ENCODE measurements around the gene BCR. TPM values are rescaled to one million over a fixed set of nuclear protein-coding genes. Genes with fewer than 3 reads are reported as not detected.
A peak's percentile ranks its signal among the peaks of the same experiment; 100 is the strongest.

BCR gene
- total RNA-seq, 2 experiments from 2014 or later: 30.4 to 32.0 TPM

DNA sequence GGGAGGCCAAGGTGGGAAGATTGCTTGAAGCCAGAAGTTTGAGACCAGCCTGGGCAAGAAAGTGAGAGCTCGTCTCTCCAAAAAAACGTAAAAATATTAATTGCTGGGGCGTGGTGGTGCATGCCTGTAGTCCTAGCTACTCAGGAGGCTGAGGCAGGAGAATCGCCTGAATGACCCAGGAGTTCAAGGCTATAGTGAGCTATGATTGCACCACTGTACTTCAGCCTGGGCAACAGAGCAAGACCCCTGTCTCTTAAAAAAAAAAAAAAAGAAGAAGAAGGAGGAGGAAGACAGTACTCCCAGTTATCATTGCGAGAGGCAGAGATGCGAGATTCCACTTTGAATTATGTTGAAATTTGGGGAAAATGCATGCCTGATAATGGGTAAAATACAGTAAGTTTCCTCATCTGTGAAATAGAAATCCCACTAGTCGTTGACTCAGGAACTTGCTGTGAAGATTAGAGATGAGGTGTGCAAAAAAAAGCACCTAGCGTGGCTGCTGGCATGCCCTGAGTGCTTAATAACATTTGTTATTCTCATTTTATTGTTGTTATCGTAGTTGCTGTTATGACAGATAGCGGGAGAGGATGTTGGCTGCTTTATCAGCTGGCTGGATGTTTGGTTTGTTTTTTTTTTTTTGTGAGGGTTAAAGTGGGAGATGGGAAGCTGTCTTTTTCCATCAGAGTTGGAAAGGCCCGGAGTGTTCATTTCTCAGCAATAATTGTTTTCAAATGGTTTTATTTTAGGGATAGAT lies 33.4 kb downstream of the BCR start:
- Mint-ChIP-seq H3K27me3 (no peaks in the 10 kb centered on the region), H3K4me3 (no peak overlapping the region), H3K27ac (peak overlapping the region; percentile 4), H3K9me3 (no peaks in the 10 kb centered on the region), H3K36me3 (ENCODE audit: low read depth) (peaks cover 4% of the 10 kb centered on the region), H3K4me1 (ENCODE audit: low read depth) (peaks cover 57% of the 10 kb centered on the region)
- ChIA-PET POLR2A (interaction anchor here (0.7 to 1.2 kb wide), 2 partner anchors 32 to 41 kb away, joined by 3 read pairs; no protein-coding TSS in a partner anchor), CTCF (interaction anchor here (1.0 to 1.7 kb wide), 3 partner anchors 13 to 76 kb away, joined by 3 to 5 read pairs (median 3); no protein-coding TSS in a partner anchor)
- DNase-seq: no peak
- intact Hi-C loops (cut with micrococcal nuclease): no loop called here
- TF ChIP-seq, protein P1, sequence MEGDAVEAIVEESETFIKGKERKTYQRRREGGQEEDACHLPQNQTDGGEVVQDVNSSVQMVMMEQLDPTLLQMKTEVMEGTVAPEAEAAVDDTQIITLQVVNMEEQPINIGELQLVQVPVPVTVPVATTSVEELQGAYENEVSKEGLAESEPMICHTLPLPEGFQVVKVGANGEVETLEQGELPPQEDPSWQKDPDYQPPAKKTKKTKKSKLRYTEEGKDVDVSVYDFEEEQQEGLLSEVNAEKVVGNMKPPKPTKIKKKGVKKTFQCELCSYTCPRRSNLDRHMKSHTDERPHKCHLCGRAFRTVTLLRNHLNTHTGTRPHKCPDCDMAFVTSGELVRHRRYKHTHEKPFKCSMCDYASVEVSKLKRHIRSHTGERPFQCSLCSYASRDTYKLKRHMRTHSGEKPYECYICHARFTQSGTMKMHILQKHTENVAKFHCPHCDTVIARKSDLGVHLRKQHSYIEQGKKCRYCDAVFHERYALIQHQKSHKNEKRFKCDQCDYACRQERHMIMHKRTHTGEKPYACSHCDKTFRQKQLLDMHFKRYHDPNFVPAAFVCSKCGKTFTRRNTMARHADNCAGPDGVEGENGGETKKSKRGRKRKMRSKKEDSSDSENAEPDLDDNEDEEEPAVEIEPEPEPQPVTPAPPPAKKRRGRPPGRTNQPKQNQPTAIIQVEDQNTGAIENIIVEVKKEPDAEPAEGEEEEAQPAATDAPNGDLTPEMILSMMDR (IDR thresholded peaks at IDR 0.05): no peak
- no peak for ATAC-seq

DNA sequence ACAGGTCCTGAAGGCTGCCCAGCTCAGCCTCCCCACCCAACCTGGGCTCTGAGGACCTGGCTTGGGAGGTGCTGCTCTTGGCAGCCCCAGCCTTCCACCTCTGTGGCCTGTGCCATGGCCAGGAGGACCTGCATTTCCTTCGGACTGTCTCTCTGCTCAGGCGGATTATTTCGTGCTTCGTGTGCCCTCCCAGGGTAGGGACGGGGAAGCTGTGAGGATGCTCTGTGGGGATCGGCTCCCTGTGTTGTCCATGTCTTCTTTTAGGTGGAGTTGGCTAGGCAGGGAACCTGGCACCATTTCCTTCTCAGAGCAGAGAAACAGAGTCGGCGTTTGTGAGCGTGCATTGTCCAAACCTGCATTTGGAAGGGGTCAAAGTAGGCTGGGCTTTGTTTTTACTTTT lies 34.1 kb downstream of the BCR start:
- Mint-ChIP-seq H3K9me3 (no peaks in the 10 kb centered on the region), H3K4me3 (no peak overlapping the region), H3K36me3 (ENCODE audit: low read depth) (peaks cover 2% of the 10 kb centered on the region), H3K27ac (no peak overlapping the region), H3K4me1 (ENCODE audit: low read depth) (peaks cover 63% of the 10 kb centered on the region), H3K27me3 (no peaks in the 10 kb centered on the region)
- ChIA-PET POLR2A (interaction anchor here (0.7 kb wide), 1 partner anchor 40 kb away, joined by 3 read pairs; no protein-coding TSS in a partner anchor), CTCF (no interaction called here)
- intact Hi-C loops (cut with micrococcal nuclease): no loop called here
- no peak for DNase-seq
- no peak for ATAC-seq
- TF ChIP-seq, protein P1 (IDR thresholded peaks at IDR 0.05): no peak

DNA sequence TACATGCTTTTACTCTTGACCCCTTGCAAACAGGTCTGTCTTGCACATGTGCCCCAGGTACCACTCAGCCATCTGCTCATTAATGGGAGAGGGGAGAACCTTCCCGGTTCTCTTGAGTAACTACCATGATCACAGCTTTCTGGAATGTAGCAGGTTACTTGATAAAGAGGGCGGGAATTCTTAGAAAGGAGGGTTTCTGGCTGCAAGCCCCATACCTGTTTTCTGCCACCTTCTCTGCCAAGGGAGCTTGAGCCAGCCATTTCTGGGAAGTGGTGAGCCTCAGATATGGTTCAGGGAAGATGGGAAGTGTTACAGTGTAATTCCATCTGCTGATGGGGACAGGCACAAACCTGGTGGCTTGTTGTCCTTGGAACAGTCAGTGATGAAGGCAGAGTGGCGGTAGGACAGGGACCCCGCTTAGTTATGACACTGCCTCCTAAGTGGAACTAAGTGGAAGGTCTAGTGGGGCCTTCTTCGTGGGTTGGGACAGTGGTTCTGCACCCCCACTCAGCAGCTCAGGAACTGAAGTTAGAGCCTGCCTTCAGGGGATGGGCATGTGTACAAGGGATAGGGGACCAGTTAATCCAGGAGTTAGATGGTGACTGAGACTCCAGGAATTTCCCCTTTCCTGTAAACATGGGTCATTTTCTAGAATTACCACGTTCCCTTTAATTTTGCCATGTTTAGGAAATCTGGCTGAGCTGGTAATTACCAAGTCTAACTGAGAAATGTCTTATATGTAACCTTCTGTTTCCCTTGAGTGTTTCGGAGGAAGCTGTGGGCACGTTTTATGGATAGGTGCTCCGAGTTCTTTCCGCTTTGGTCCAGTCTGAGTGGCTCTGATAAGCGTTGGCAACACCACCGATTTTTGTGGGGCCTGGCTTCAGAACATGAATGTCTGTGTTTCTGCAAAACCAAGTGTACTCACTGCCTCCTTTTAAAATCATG lies 35.3 kb downstream of the BCR start:
- Mint-ChIP-seq H3K9me3 (no peaks in the 10 kb centered on the region), H3K4me1 (ENCODE audit: low read depth) (peaks cover 73% of the 10 kb centered on the region), H3K27me3 (no peaks in the 10 kb centered on the region), H3K36me3 (ENCODE audit: low read depth) (peaks cover 2% of the 10 kb centered on the region), H3K27ac (peak overlapping the region; percentile 95), H3K4me3 (peak overlapping the region; percentile 66)
- DNase-seq (peak; percentile 33), ATAC-seq (no peak)
- POLR2A ChIA-PET: interaction anchor here (1.0 to 2.2 kb wide), 5 partner anchors 10 to 34 kb away, joined by 3 to 12 read pairs (median 5); no protein-coding TSS in a partner anchor
- TF ChIP-seq, protein P1 (IDR thresholded peaks at IDR 0.05): no peak
- intact Hi-C loops (cut with micrococcal nuclease): loop anchor here (2.0 kb wide), 1 partner anchor 33 kb away; no protein-coding TSS in a partner anchor
- CTCF ChIA-PET: interaction anchor here (1.0 to 1.5 kb wide), 3 partner anchors 10 to 75 kb away, joined by 3 to 4 read pairs (median 4); no protein-coding TSS in a partner anchor

DNA sequence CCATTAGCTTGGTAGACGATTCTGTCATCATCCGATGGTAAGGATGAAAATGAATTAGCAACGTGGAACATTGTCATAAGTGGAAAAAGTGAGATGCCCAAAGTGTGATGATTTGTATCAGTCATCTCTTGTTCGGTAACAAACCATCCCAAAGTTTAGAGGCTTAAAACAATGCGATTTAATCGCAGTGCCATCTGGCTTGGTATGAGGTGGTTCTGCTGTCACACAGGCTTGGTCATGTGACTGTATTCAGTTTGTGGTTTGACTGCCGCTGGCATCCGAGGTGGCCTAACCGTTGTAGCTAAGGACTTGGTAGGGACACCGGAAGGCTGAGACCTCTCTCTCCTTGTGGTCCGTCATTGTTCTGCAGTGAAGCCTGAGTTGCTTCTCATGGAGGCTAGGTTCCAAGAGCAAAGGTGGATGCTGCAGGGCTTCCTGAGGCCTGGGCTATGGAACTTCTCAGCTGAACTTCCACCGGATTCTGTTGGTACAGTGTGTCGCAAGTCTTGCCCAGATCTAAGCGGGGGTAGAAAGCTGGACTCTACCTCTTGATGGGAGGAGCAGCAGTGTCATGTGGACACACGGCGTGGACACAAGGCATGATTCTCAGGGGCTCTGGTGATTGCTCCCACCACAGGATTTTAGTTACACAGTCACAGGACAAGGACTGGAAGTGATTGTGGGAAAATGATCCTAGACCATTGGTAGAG lies 36.3 kb downstream of the BCR start:
- H3K9me3 Mint-ChIP-seq: no peaks in the 10 kb centered on the region
- H3K4me1 Mint-ChIP-seq (ENCODE audit: low read depth): peaks cover 79% of the 10 kb centered on the region
- ATAC-seq (peak; percentile 57), DNase-seq (peak; percentile 78)
- intact Hi-C loops (cut with micrococcal nuclease): loop anchor here (2.0 kb wide), 1 partner anchor 34 kb away; no protein-coding TSS in a partner anchor
- no peaks in the 10 kb centered on the region for H3K27me3 Mint-ChIP-seq
- TF ChIP-seq, protein P1 (IDR thresholded peaks at IDR 0.05): no peak
- peaks cover 2% of the 10 kb centered on the region for H3K36me3 Mint-ChIP-seq (ENCODE audit: low read depth)
- H3K4me3 Mint-ChIP-seq: peak overlapping the region; percentile 66
- CTCF ChIA-PET: interaction anchor here (1.0 to 1.5 kb wide), 3 partner anchors 9 to 74 kb away, joined by 3 to 4 read pairs (median 4); no protein-coding TSS in a partner anchor
- H3K27ac Mint-ChIP-seq: peak overlapping the region; percentile 95
- POLR2A ChIA-PET: interaction anchor here (1.0 to 2.2 kb wide), 5 partner anchors 9 to 35 kb away, joined by 3 to 12 read pairs (median 5); no protein-coding TSS in a partner anchor

Measured in activated CD8-positive, alpha-beta T cell treated with anti-CD3 and anti-CD28 coated beads for 36 hours (primary cell).